Measurements from ENCODE around the gene IL17REL.
"Not testable (repeated sequence)": the region's sequence is repeated elsewhere in the genome, so short reads cannot be mapped to it uniquely, and the experiment has no call there.

Gene IL17REL

GRCh38 chr22:49948116-49948957, 64.2 kb downstream of the IL17REL start:
- Histone ChIP-seq H3K9ac (ENCODE audit: low read length) (peak overlapping the region; percentile 90), H3K9me3 (ENCODE audit: control insufficient read depth, low read length) (no peaks in the 10 kb centered on the region), H3K27me3 (ENCODE audit: control insufficient read depth, insufficient read depth, low read length) (no peaks in the 10 kb centered on the region), H3K36me3 (ENCODE audit: control insufficient read depth, insufficient read depth, low read length) (no peaks in the 10 kb centered on the region), H3K4me1 (ENCODE audit: control insufficient read depth, insufficient read depth, low read length) (peaks cover 67% of the 10 kb centered on the region), H3K4me3 (ENCODE audit: low read length) (peak overlapping the region; percentile 42)

- no peaks in the 10 kb centered on the region for H3K27me3 ChIP-seq (ENCODE audit: control insufficient read depth, insufficient read depth, low read length)
- peak overlapping the region; percentile 42 for H3K4me3 ChIP-seq (ENCODE audit: low read length)
Observed at GRCh38 chr22:49947296-49947622, 65.3 kb downstream of the IL17REL start.

GRCh38 chr22:49946612-49947295, 65.8 kb downstream of the IL17REL start:
- H3K36me3 ChIP-seq (ENCODE audit: control insufficient read depth, insufficient read depth, low read length), result no peaks in the 10 kb centered on the region
- peak overlapping the region; percentile 90 for H3K9ac ChIP-seq (ENCODE audit: low read length)
- peaks cover 63% of the 10 kb centered on the region for H3K4me1 ChIP-seq (ENCODE audit: control insufficient read depth, insufficient read depth, low read length)
- H3K27me3 ChIP-seq (ENCODE audit: control insufficient read depth, insufficient read depth, low read length), result no peaks in the 10 kb centered on the region
- no peaks in the 10 kb centered on the region for H3K9me3 ChIP-seq (ENCODE audit: control insufficient read depth, low read length)
- H3K4me3 ChIP-seq (ENCODE audit: low read length), result peak overlapping the region; percentile 42

More at GRCh38 chr22:49947296-49947622, 65.3 kb downstream of the IL17REL start:
- H3K4me1 ChIP-seq (ENCODE audit: control insufficient read depth, insufficient read depth, low read length), result peaks cover 67% of the 10 kb centered on the region
- peak overlapping the region; percentile 90 for H3K9ac ChIP-seq (ENCODE audit: low read length)
- H3K36me3 ChIP-seq (ENCODE audit: control insufficient read depth, insufficient read depth, low read length), result no peaks in the 10 kb centered on the region
- H3K9me3 ChIP-seq (ENCODE audit: control insufficient read depth, low read length), result no peaks in the 10 kb centered on the region

GRCh38 chr22:49945042-49945794, 67.3 kb downstream of the IL17REL start:
- H3K9me3 ChIP-seq (ENCODE audit: control insufficient read depth, low read length); H3K27me3 ChIP-seq (ENCODE audit: control insufficient read depth, insufficient read depth, low read length); H3K4me3 ChIP-seq (ENCODE audit: low read length); H3K9ac ChIP-seq (ENCODE audit: low read length); H3K36me3 ChIP-seq (ENCODE audit: control insufficient read depth, insufficient read depth, low read length): not testable (repeated sequence)
- peaks cover 51% of the 10 kb centered on the region for H3K4me1 ChIP-seq (ENCODE audit: control insufficient read depth, insufficient read depth, low read length)
